Body of pancreas (tissue), 4 donors: ENCODE data around the gene PLXDC2. TPM values are rescaled to one million over a fixed set of nuclear protein-coding genes. Genes with fewer than 3 reads are reported as not detected.

Experiments used
- ATAC-seq: fragments of 150-250 bp; one replicate; pipeline ENCODE4 v1.9.1; 2016
- DNase-seq, 4 donors: peaks; one replicate each; pipeline ENCODE4 v3.0.0-alpha.2; 2019
- H3K27ac ChIP-seq, 4 donors: fragments of 200-600 bp; sonication (generic); 1 replicate in 3 of 4; 2 replicates in 1 of 4; pipeline versions ENCODE4 v1.5.1 to v1.6.1; 2016 to 2019; ENCODE audit warnings: mild to moderate bottlenecking in 1 of 4, mixed read lengths in 1 of 4, moderate library complexity in 1 of 4
- H3K27me3 ChIP-seq, 2 donors: fragments of 200-600 bp; sonication (generic); one replicate each; pipeline ENCODE4 v1.6.0; 2016; ENCODE audit warnings: mild to moderate bottlenecking in 1 of 2
- H3K36me3 ChIP-seq, 2 donors: fragments of 200-600 bp; sonication (generic); replicated peaks in 1 of 2; 2 replicates each; pipeline ENCODE4 v1.5.1; 2016; ENCODE audit warnings: low read depth in 2 of 2; ENCODE audit not compliant: insufficient read depth in 1 of 2
- H3K4me1 ChIP-seq: fragments of 200-600 bp; sonication (generic); one replicate; pipeline ENCODE4 v1.6.0; 2016
- H3K4me3 ChIP-seq, 2 donors: fragments of 200-600 bp; sonication (generic); 1 replicate in 1 of 2; 2 replicates in 1 of 2; pipeline ENCODE4 v1.5.1; 2016 to 2019
- H3K9me3 ChIP-seq, 3 donors: fragments of 200-600 bp; sonication (generic); 1 replicate in 2 of 3; 2 replicates in 1 of 3; pipeline ENCODE4 v1.5.1; 2016
- CTCF ChIP-seq, 7 experiments: fragments of 450-650 bp in 4 of 7; fragments of 200-600 bp in 3 of 7; sonication (generic) in 3 of 7; IDR thresholded peaks; one replicate each; pipeline ENCODE4 v1.5.1; 2016 to 2019; ENCODE audit warnings: antibody characterized with exemption in 7 of 7
- POLR2A ChIP-seq, 3 donors: fragments of 450-650 bp; IDR thresholded peaks; one replicate each; pipeline ENCODE4 v1.6.1; 2016; ENCODE audit warnings: antibody characterized with exemption in 3 of 3, mild to moderate bottlenecking in 2 of 3
- WGBS, 2 donors: methylation state at CpG; one replicate each; pipeline ENCODE4 v1.1.5; 2017; 5-methylcytosine and 5-hydroxymethylcytosine counted together
- intact Hi-C: fragments of 100-400 bp; cut with DNase I; formaldehyde crosslinking; loops from one replicate; pipeline ENCODE4 v1.15.1; 2023
- total RNA-seq, 2 donors: library from RNA; depleted of rRNA; stranded (reverse); fragments of >200 nt; gene quantifications; one replicate each; pipeline ENCODE4 v1.1.0, GENCODE V29; 2016

The PLXDC2 gene
- total RNA-seq, 2 donors from 2014 or later: 8.2 to 13.5 TPM

GRCh38 chr10:19857876-19858275 lies 41.6 kb downstream of the PLXDC2 start:
- H3K4me3 ChIP-seq: no peak overlapping the region
- no peak overlapping the region for H3K27ac ChIP-seq
- peaks cover 6% of the 10 kb centered on the region for H3K4me1 ChIP-seq
- intact Hi-C loops: no loop called here
- DNase-seq (no peak), ATAC-seq (no peak)
- TF ChIP-seq POLR2A (IDR thresholded peaks at IDR 0.05) (no peak), CTCF (IDR thresholded peaks at IDR 0.05) (no peak)
- no peaks in the 10 kb centered on the region for H3K27me3 ChIP-seq
- no peaks in the 10 kb centered on the region for H3K9me3 ChIP-seq
- WGBS, 2 donors: 48 to 51% methylated on average over 3 of the region's 3 CpGs
- no peaks in the 10 kb centered on the region for H3K36me3 ChIP-seq

GRCh38 chr10:19860107-19860506 lies 43.9 kb downstream of the PLXDC2 start:
- Histone ChIP-seq H3K4me1 (peaks cover 6% of the 10 kb centered on the region), H3K4me3 (no peak overlapping the region), H3K27me3 (no peaks in the 10 kb centered on the region), H3K36me3 (no peaks in the 10 kb centered on the region), H3K27ac (no peak overlapping the region), H3K9me3 (no peaks in the 10 kb centered on the region)
- TF ChIP-seq POLR2A (IDR thresholded peaks at IDR 0.05) (no peak), CTCF (IDR thresholded peaks at IDR 0.05) (no peak)
- no peak for ATAC-seq
- DNase-seq: no peak
- intact Hi-C loops: no loop called here
- 32 to 48% methylated on average over 1 of the region's 1 CpG for WGBS, 2 donors

GRCh38 chr10:19862811-19863515 lies 46.7 kb downstream of the PLXDC2 start:
- DNase-seq: no peak
- Histone ChIP-seq H3K36me3 (no peaks in the 10 kb centered on the region), H3K4me3 (no peak overlapping the region), H3K9me3 (no peaks in the 10 kb centered on the region), H3K27ac (no peak overlapping the region), H3K4me1 (peaks cover 6% of the 10 kb centered on the region), H3K27me3 (no peaks in the 10 kb centered on the region)
- WGBS, 2 donors: 61 to 62% methylated on average over 8 of the region's 8 CpGs
- ATAC-seq: no peak
- intact Hi-C loops: no loop called here
- no peak for TF ChIP-seq CTCF (IDR thresholded peaks at IDR 0.05)
- TF ChIP-seq POLR2A (IDR thresholded peaks at IDR 0.05): no peak

- H3K9me3 ChIP-seq: peaks cover 0 to 2% (median 0%) of the 10 kb centered on the region in 3 donors
- TF ChIP-seq CTCF (IDR thresholded peaks at IDR 0.05): no peak
- no peak for TF ChIP-seq POLR2A (IDR thresholded peaks at IDR 0.05)
- H3K4me1 ChIP-seq: no peaks in the 10 kb centered on the region
- H3K36me3 ChIP-seq: no peaks in the 10 kb centered on the region
- no peaks in the 10 kb centered on the region for H3K27me3 ChIP-seq
- ATAC-seq: no peak
- intact Hi-C loops: no loop called here
- H3K27ac ChIP-seq: no peak overlapping the region
- H3K4me3 ChIP-seq: no peak overlapping the region
- no peak for DNase-seq
Measured at GRCh38 chr10:19865676-19866075, 49.4 kb downstream of the PLXDC2 start.

GRCh38 chr10:19869370-19869769 lies 53.1 kb downstream of the PLXDC2 start:
- Histone ChIP-seq H3K9me3 (peaks cover 0 to 2% (median 0%) of the 10 kb centered on the region in 3 donors), H3K4me3 (no peak overlapping the region), H3K4me1 (no peaks in the 10 kb centered on the region), H3K27ac (no peak overlapping the region), H3K36me3 (no peaks in the 10 kb centered on the region), H3K27me3 (no peaks in the 10 kb centered on the region)
- TF ChIP-seq CTCF (IDR thresholded peaks at IDR 0.05) (no peak), POLR2A (IDR thresholded peaks at IDR 0.05) (no peak)
- intact Hi-C loops: no loop called here
- ATAC-seq (no peak), DNase-seq (no peak)
- WGBS, 2 donors: 43 to 49% methylated on average over 1 of the region's 1 CpG
